Naive thymus-derived CD4-positive, alpha-beta T cell (primary cell): Measurements from ENCODE around the gene TBC1D4. TPM values are rescaled to one million over a fixed set of nuclear protein-coding genes. Genes with fewer than 3 reads are reported as not detected.

Experiments used
- ATAC-seq: fragments of 150-1000 bp; cut with Tn5 transposase; 2 replicates; pipeline ENCODE4 v1.10.0; 2021; ENCODE audit warnings: mild to moderate bottlenecking, moderate library complexity
- CTCF ChIA-PET: fragments of 350-600 bp; sonication (Branson Sonifier 250); formaldehyde crosslinking; loops from one replicate; lab custom pipeline; 2021; ENCODE audit warnings: antibody characterized with exemption; lab: Charles Lee
- POLR2A ChIA-PET: fragments of 350-600 bp; sonication (Branson Sonifier 250); formaldehyde crosslinking; loops from one replicate; lab custom pipeline; 2021; ENCODE audit warnings: antibody characterized with exemption, inconsistent platforms; lab: Charles Lee
- DNase-seq, 9 donors: peaks; one replicate each; pipeline versions ENCODE4 v3.0.0 to v3.0.0-alpha.2; 2020 to 2022; ENCODE audit warnings: mixed read lengths in 1 of 9
- H3K27ac ChIP-seq: one replicate; pipeline ENCODE4 v1.7.0; 2013; ENCODE audit warnings: mild to moderate bottlenecking, low read depth, low read length, moderate library complexity
- H3K27me3 ChIP-seq, 2 donors: one replicate each; pipeline ENCODE4 v1.7.0; 2013; ENCODE audit warnings: low read length in 2 of 2, mild to moderate bottlenecking in 2 of 2, moderate library complexity in 2 of 2; ENCODE audit not compliant: control insufficient read depth in 2 of 2, insufficient read depth in 2 of 2
- H3K36me3 ChIP-seq, 3 experiments: 1 replicate in 2 of 3; 2 replicates in 1 of 3; pipeline ENCODE4 v1.7.0; 2013; ENCODE audit warnings: low read length in 3 of 3, mild to moderate bottlenecking in 3 of 3, moderate library complexity in 1 of 3; ENCODE audit not compliant: insufficient read depth in 3 of 3, control insufficient read depth in 2 of 3
- H3K4me1 ChIP-seq, 2 donors: one replicate each; pipeline ENCODE4 v1.7.0; 2013; ENCODE audit warnings: low read length in 2 of 2, mild to moderate bottlenecking in 2 of 2, moderate library complexity in 1 of 2; ENCODE audit not compliant: control insufficient read depth in 2 of 2, insufficient read depth in 2 of 2
- H3K4me3 ChIP-seq: 2 replicates; pipeline ENCODE4 v1.7.0; 2013; ENCODE audit warnings: mild to moderate bottlenecking, low read length
- H3K9me3 ChIP-seq, 3 experiments: 1 replicate in 2 of 3; 2 replicates in 1 of 3; pipeline ENCODE4 v1.7.0; 2013; ENCODE audit warnings: low read length in 3 of 3; ENCODE audit not compliant: control insufficient read depth in 2 of 3
- H3K27ac Mint-ChIP-seq, 9 donors: one replicate each; pipeline ENCODE4 v1.8.0; 2020 to 2022; ENCODE audit warnings: mixed read lengths in 9 of 9, mild to moderate bottlenecking in 8 of 9, moderate library complexity in 5 of 9, inconsistent platforms in 2 of 9
- H3K27me3 Mint-ChIP-seq, 5 donors: one replicate each; pipeline ENCODE4 v1.8.0; 2021 to 2022; ENCODE audit warnings: mixed read lengths in 5 of 5, mild to moderate bottlenecking in 1 of 5
- H3K36me3 Mint-ChIP-seq, 5 donors: one replicate each; pipeline ENCODE4 v1.8.0; 2020 to 2022; ENCODE audit warnings: mixed read lengths in 5 of 5, mild to moderate bottlenecking in 3 of 5, inconsistent platforms in 1 of 5
- H3K4me1 Mint-ChIP-seq, 7 donors: one replicate each; pipeline ENCODE4 v1.8.0; 2020 to 2022; ENCODE audit warnings: mixed read lengths in 7 of 7, mild to moderate bottlenecking in 3 of 7, inconsistent platforms in 1 of 7
- H3K4me3 Mint-ChIP-seq, 10 donors: one replicate each; pipeline ENCODE4 v1.8.0; 2020 to 2022; ENCODE audit warnings: mild to moderate bottlenecking in 10 of 10, mixed read lengths in 10 of 10, moderate library complexity in 6 of 10, inconsistent platforms in 2 of 10
- H3K9me3 Mint-ChIP-seq, 11 donors: one replicate each; pipeline ENCODE4 v1.8.0; 2020 to 2022; ENCODE audit warnings: mixed read lengths in 11 of 11, mild to moderate bottlenecking in 4 of 11, inconsistent platforms in 1 of 11, moderate library complexity in 1 of 11
- intact Hi-C, 2 donors: fragments of 100-400 bp; cut with micrococcal nuclease; formaldehyde crosslinking; loops; one replicate each; pipeline ENCODE4 v1.15.1; 2023
- polyA plus RNA-seq, 2 donors: library from polyadenylated mRNA; unstranded; fragments of 300-500 nt; fragmentation: Illumina TruSeq; gene quantifications; one replicate each; pipeline ENCODE4 v1.2.3, GENCODE V29; 2021
- total RNA-seq, 6 experiments: library from RNA in 5 of 6; stranded (reverse) in 5 of 6; gene quantifications; 1 replicate in 5 of 6; 2 replicates in 1 of 6; pipeline ENCODE4 v1.2.3 and lab custom pipeline; 2021 to 2026

TBC1D4 gene
- total and polyA plus RNA-seq, 7 experiments from 2014 or later: 12.4 to 73.8 (median 42.7) TPM

DNA sequence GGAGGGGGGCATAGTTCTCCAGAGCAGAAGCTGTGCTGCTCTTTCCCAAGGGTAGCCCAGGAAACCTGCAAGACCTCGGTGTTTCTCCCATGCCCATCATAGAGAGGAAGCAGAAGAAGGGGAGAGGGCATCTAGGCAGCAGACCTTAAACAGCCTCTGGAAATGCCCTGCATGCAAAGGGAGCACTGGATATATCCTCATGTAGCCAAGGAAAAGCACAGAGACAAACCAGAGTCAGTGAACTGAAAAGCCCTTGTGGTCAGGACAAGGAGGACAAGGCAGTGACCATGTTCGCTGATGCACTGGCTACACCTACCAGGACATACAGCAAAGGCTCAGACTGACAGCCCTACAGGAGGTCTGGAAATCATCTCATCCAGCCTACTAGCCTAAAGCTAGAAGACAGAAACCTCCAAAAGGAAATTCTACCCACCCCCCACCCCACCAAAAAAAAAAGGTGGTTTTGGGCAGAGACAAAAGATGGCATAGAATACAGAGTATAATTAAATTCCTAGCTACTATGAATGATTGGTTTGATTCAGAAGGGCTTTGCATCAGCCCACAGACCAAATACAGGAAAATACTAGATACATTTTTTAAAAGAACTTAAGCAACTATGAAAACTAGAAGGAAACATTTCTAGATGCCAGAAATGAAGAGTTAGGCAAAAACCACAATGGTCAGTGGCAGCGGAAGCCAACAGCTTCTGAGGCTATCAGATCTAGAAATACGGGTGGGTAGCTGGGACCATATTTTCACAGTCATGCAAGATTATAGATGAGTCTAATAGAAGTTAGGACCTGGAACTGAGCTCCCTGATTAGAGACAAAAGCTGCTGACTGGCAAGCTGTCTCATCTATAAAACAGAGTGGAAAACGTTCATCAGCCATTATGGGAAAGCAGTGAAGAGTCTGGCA lies 4.4 kb upstream of the TBC1D4 start:
- H3K27ac Mint-ChIP-seq: no peak overlapping the region
- Histone ChIP-seq H3K9me3 (no peaks in the 10 kb centered on the region), H3K36me3 (no peaks in the 10 kb centered on the region), H3K27ac (no peak overlapping the region), H3K4me3 (no peak overlapping the region), H3K27me3 (peaks cover 3 to 9% of the 10 kb centered on the region in 2 donors), H3K4me1 (no peaks in the 10 kb centered on the region)
- intact Hi-C loops: no loop called here
- peaks cover 6 to 25% (median 8%) of the 10 kb centered on the region in 7 donors for H3K4me1 Mint-ChIP-seq
- ATAC-seq (no peak), DNase-seq (no peak)
- POLR2A ChIA-PET: no interaction called here
- no peaks in the 10 kb centered on the region for H3K9me3 Mint-ChIP-seq
- H3K27me3 Mint-ChIP-seq: peaks cover 23 to 57% (median 52%) of the 10 kb centered on the region in 5 donors
- H3K36me3 Mint-ChIP-seq: peaks cover 0 to 4% (median 0%) of the 10 kb centered on the region in 5 donors
- no peak overlapping the region for H3K4me3 Mint-ChIP-seq
- CTCF ChIA-PET: interaction anchor here (0.7 kb wide), 1 partner anchor 57 kb away, joined by 3 read pairs; no protein-coding TSS in a partner anchor

DNA sequence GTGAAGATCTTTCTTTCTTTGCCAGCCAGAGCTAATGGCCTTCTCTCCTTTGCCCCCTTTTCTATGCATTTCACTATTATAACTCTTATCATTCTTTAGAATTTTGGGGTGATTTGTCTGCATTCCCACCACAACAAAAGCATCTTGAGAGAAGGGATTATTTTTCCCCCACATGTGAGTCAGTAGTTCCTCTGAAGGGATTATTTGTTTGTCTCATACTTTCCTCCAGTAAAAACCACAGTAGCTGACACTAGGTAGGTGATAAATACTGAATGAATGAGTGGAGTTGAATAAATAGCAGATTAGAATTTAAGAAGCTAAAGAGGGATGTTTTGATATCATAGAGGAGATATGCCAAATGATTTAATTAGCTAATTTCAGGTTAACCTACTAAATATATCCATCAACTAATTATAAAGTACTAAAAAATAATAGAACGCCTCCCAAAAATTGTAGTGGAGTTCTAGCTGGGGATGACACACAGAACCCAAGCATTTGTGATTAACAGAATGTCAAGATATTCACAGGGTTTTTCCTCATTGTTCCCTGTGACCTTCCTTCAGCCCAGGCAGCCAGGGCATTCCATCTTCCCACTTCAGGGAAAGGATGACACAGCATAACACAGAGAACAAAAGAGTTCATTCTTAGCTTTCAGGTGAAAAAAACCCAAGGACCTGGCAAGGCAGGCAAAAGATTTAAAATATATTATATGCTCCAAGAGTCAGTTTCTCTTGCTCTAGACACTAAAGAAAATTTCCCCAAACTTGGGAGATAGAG lies 3.5 kb upstream of the TBC1D4 start:
- intact Hi-C loops: no loop called here
- peaks cover 31 to 62% (median 52%) of the 10 kb centered on the region in 5 donors for H3K27me3 Mint-ChIP-seq
- ATAC-seq: no peak

DNA sequence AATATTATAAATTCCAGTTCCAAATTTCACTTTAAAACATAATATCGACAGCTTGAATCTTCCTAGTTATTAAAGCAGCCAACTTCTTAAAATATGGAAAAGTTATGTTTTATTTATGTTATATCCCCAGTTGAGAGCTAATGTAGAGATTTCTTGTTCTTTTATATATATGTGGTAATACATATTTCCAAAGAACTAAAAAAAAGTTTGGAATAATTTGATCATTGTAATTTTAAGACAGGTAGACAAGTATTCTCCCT lies 781 bp upstream of the TBC1D4 start:
- POLR2A ChIA-PET: no interaction called here
- Mint-ChIP-seq H3K9me3 (peaks cover 0 to 1% (median 0%) of the 10 kb centered on the region in 11 donors), H3K36me3 (peaks cover 0 to 4% (median 0%) of the 10 kb centered on the region in 5 donors), H3K4me3 (peak overlapping the region; percentile 90 to 99 (median 95)), H3K27me3 (peaks cover 56 to 84% (median 77%) of the 10 kb centered on the region in 5 donors), H3K4me1 (peaks cover 7 to 24% (median 18%) of the 10 kb centered on the region in 7 donors), H3K27ac (no peak overlapping the region)
- ATAC-seq: no peak
- CTCF ChIA-PET: no interaction called here
- intact Hi-C loops: loop anchor here (1.0 to 5.0 kb wide), 8 partner anchors 28 to 1405 kb away; partner anchors contain the start of genes UCHL3 (in 2 of the 2), KCTD12 (in 1 of the 2) and LMO7 (in 1 of the 2)
- DNase-seq: no peak
- H3K36me3 ChIP-seq: no peaks in the 10 kb centered on the region
- no peaks in the 10 kb centered on the region for H3K9me3 ChIP-seq
- H3K27me3 ChIP-seq: peaks cover 12 to 15% of the 10 kb centered on the region in 2 donors
- H3K27ac ChIP-seq: no peak overlapping the region
- H3K4me3 ChIP-seq: peak overlapping the region; percentile 60
- H3K4me1 ChIP-seq: peaks cover 0 to 5% of the 10 kb centered on the region in 2 donors

More for the DNA sequence above, 3.5 kb upstream of the TBC1D4 start:
- Histone ChIP-seq H3K4me1 (peaks cover 0 to 4% of the 10 kb centered on the region in 2 donors), H3K36me3 (no peaks in the 10 kb centered on the region), H3K27ac (no peak overlapping the region), H3K9me3 (no peaks in the 10 kb centered on the region), H3K27me3 (peaks cover 3 to 12% of the 10 kb centered on the region in 2 donors), H3K4me3 (no peak overlapping the region)
- no peak overlapping the region for H3K4me3 Mint-ChIP-seq
- ChIA-PET CTCF (no interaction called here), POLR2A (no interaction called here)
- H3K36me3 Mint-ChIP-seq: peaks cover 0 to 4% (median 0%) of the 10 kb centered on the region in 5 donors
- H3K9me3 Mint-ChIP-seq: peaks cover 0 to under 1% (median 0%) of the 10 kb centered on the region in 11 donors
- DNase-seq: no peak
- peak overlapping the region in 1 of 9 donors; percentile 1 for H3K27ac Mint-ChIP-seq
- H3K4me1 Mint-ChIP-seq: peaks cover 7 to 31% (median 15%) of the 10 kb centered on the region in 7 donors

DNA sequence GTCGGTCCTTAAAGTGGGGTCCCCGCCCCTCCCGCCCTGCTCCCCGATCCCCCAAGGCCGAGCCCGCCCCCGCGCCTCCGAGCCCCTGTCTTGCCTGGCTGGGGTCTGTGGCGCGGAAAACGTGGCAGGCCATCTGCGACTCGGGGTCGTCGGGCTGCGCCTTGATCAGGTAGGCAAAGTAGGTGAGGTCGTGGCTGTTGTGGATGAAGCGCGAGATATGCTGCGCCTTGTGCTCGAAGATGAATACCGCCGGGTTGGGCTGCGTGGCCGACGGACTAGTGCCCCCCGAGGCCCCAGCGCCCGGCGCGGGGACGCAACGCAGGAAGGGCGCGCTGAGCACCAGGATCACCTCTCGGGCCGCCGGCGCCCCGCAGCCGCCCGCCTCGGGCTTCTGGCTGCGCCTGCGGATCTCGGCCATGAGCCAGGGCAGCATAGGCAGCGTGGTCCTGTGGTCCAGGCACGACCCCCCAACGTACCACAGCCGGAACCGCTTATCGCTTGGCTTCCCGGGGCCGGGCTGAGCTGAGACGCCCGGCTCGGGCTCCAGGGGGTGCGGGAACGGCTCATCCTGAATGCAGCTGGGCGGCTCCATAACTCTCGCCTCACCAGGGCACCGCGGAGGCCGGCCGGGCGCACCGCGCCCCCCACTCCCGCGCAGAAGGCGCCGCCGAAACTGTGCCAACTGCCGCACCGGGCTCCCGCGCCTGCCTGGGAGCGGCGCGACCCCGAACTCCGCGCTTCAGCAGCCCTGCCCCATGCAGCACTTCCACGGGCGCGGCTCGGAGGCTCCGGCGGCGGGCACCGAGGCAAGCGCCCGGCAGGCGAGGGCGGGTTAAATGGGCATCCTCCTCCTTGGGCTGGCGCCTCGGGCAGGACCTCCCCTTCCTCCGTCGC lies 546 bp downstream of the TBC1D4 start:
- H3K9me3 Mint-ChIP-seq: peaks cover 0 to 1% (median 0%) of the 10 kb centered on the region in 11 donors
- DNase-seq (peak in 7 of 9 donors; percentile 10 to 51 (median 16)), ATAC-seq (peak; percentile 43)
- ChIA-PET CTCF (interaction anchor here (0.6 kb wide), 1 partner anchor 61 kb away, joined by 4 read pairs; no protein-coding TSS in a partner anchor), POLR2A (no interaction called here)
- H3K4me1 ChIP-seq: peaks cover 0 to 5% of the 10 kb centered on the region in 2 donors
- no peak overlapping the region for H3K27ac ChIP-seq
- peaks cover 7 to 24% (median 17%) of the 10 kb centered on the region in 7 donors for H3K4me1 Mint-ChIP-seq
- no peaks in the 10 kb centered on the region for H3K36me3 ChIP-seq
- intact Hi-C loops: loop anchor here (1.0 to 5.0 kb wide), 9 partner anchors 29 to 1406 kb away; partner anchors contain the start of genes LMO7 (in 2 of the 2), UCHL3 (in 2 of the 2) and KCTD12 (in 1 of the 2)
- peak overlapping the region; percentile 60 for H3K4me3 ChIP-seq
- H3K27ac Mint-ChIP-seq: no peak overlapping the region
- H3K36me3 Mint-ChIP-seq: peaks cover 0 to 4% (median 0%) of the 10 kb centered on the region in 5 donors
- peaks cover 60 to 80% (median 71%) of the 10 kb centered on the region in 5 donors for H3K27me3 Mint-ChIP-seq
- H3K9me3 ChIP-seq: no peaks in the 10 kb centered on the region
- H3K4me3 Mint-ChIP-seq: peak overlapping the region; percentile 67 to 94 (median 83)
- peaks cover 12 to 15% of the 10 kb centered on the region in 2 donors for H3K27me3 ChIP-seq

DNA sequence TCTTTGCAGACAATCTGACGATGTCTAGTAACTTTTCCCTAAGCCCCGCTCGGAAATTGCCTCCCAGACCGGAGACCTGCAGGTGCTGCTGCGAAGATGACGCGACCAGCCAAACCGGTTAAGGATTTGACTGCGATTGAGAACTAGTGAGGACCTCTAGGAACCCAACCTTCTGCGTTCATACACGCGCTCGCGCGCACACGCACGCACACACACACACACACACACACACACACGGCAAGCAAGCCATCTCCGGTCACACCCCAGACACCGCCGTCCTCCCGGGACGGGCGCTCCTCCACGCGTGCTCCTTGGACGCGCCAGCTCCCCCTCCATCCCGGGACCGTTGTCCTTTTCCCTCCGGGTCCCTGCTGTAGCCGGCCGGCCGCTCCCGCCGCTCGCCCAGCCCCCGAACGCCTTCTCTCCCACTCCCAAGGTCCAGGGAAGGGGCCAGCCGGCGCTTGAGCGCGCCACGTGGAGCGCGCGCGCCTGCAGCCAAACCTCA lies 1.2 kb downstream of the TBC1D4 start:
- Mint-ChIP-seq H3K27me3 (peaks cover 57 to 77% (median 66%) of the 10 kb centered on the region in 5 donors), H3K36me3 (peaks cover 0 to 4% (median 0%) of the 10 kb centered on the region in 5 donors), H3K4me1 (peaks cover 7 to 22% (median 16%) of the 10 kb centered on the region in 7 donors), H3K9me3 (peaks cover 0 to 1% (median 0%) of the 10 kb centered on the region in 11 donors), H3K27ac (no peak overlapping the region), H3K4me3 (peak overlapping the region; percentile 80 to 94 (median 83))
- Histone ChIP-seq H3K27ac (no peak overlapping the region), H3K4me1 (peaks cover 0 to 5% of the 10 kb centered on the region in 2 donors), H3K36me3 (no peaks in the 10 kb centered on the region), H3K27me3 (peaks cover 12 to 15% of the 10 kb centered on the region in 2 donors), H3K4me3 (no peak overlapping the region), H3K9me3 (no peaks in the 10 kb centered on the region)
- ChIA-PET CTCF (no interaction called here), POLR2A (no interaction called here)
- peak in 7 of 9 donors; percentile 5 to 45 (median 11) for DNase-seq
- intact Hi-C loops: loop anchor here (2.0 to 5.0 kb wide), 3 partner anchors 156 to 1407 kb away; partner anchors contain the start of genes LMO7 (in 2 of the 2) and KCTD12 (in 1 of the 2)
- ATAC-seq: no peak
